GM19043 (cell line): ENCODE results near the gene SH3GLB1.

ENCODE experiments used
- ATAC-seq: cut with Tn5 transposase; IDR thresholded peaks from one replicate; pipeline ENCODE4 v1.9.1; 2021; ENCODE audit warnings: low read depth; ENCODE audit not compliant: unreplicated experiment

Gene SH3GLB1

DNA sequence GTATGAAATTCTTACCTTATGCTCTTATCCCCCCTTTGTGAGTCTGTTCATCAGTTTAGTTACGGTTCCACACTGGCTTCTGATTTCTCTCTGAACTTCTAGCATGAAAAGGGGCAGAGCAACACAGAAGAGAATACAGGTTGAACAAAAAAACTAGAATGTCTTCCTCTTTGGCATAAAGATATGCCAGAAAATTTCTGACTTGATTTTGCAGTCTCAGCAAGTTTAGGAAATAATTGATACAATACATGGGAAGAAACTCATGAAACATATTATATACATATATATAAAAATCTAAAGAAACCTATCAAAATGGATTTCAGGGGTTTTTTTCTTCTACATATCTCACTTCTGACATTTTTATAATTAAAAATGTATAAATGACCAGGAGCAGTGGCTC is 27.0 kb downstream of the SH3GLB1 start:
- no peak for ATAC-seq

DNA sequence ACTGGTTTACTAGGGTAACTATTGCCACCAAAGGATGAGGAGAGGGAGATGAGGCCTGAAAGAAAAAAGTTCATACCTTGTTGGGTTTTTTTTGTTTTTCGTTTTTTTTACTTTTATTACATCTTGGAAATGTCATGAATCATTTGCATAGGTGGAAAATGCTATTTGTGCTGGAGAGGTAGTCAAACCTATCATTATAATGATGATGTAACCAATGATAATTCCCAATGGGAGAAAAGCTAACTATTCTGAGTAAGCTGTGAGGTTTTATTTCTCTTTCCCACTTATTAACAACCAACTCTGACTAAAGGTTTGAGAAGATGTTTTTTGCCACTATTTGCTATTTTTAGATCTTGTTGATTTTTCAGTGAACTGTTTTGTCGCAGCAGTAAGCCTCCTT is 29.0 kb downstream of the SH3GLB1 start:
- no peak for ATAC-seq

DNA sequence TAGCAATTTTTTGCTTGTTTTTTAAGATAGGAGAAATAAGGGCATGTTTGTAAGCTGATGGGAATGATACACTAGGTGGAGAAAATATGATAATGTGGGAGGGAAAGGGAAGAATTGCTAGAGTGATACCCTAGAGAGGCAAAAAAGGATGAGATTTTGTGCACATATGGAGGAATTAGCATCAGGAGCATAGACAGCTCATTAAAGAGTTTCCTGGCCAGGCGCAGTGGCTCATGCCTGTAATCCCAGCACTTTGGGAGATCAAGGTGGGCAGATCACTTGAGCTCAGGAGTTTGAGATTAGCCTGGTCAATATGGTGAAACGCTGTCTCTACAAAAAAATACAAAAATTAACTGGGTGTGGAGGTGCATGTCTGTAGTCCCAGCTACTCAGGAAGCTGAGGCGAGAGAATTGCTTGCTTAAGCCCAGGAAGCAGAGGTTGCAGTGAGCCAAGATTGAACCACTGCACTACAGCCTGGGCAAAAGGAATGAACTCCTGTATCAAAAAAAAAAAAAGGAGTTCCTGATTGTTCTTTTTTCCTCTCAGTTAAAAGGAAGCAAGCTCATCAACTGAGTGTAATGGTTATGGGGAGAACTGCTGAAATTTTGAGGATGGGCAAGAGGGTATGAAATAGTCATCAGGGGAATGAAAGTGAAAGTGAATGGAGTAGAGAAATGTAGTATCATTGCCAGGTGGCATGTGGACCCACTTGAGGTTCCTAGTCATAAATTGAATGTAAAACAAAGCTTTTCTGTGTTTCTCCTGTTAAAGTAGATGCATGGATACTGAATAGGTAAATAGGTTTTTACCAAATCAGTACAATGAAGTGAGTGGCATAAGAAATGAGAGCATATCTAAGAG is 35.5 kb downstream of the SH3GLB1 start:
- ATAC-seq, result peak; percentile 77

DNA sequence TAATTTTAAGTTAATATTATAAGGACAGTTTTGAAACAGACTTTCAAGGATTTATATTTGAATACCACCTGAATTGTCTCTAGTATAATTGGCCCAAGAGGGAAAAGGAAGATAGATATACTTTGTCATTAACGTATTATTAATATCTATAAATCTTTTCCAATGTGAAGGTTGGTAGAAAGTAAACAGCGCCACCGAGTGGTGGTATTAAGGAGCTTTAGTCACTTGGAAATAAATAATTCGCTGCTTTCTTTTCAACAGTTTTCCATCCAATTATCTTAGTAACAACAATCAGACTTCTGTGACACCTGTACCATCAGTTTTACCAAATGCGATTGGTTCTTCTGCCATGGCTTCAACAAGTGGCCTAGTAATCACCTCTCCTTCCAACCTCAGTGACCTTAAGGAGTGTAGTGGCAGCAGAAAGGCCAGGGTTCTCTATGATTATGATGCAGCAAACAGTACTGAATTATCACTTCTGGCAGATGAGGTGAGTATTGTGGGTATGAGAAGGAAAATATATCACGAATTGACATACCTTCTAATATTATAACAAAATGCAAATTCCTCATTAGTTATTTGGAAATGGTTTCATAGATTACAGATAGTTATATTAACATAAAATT is 37.7 kb downstream of the SH3GLB1 start:
- no peak for ATAC-seq

DNA sequence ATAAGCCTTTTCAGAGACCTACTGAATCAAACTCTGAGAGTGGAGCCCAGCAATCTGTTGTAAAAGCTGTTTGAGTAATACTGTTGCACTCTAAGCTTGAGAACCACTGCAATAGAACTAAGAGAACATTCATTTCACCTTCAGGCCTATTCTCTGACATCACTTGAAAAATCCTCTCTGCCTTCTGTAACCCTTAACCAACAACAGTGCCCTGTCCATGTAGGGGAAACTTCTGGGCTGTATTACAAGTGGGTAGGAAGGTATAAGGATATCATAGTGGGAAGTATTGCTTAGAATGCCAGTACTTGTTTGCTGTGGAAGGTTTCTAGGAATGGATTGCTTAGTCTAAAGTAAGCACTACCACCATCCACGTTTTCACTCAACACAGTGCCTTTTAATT is 42.9 kb downstream of the SH3GLB1 start:
- ATAC-seq, result no peak

DNA sequence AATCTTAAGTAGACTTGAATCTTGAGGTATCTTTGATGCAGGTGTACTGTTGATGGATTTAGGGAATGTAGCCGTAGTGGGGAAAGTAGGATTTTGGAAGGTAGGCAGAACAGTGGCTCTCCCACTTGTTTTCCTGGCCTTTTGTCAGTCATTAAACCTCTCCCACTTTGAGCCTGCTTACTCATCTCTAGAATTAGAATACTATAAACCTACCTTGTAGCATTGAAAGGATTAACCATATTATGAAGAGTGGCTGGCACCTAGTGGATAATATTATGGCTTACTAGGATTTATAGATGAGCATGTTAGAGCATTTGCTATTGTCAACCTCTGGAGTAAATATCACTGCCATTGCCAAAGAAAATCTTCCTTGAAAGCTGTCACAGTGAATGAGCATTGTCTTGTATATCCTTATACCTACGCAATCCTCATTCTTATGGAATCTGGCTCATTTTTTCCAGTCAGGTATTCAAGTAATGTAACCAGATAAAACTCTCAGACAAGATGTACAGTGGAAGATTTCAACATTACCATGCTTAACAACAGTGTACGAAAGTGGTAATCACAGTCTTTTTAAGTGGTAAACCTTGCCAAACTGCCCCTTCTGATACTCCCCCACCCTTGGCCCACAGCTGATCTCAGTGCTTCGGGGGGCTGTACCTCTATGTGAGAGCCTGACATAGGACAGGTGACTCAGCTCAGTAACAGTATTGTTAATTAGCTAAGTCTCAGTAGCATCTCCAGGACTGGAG is 44.4 kb downstream of the SH3GLB1 start:
- ATAC-seq, result no peak

DNA sequence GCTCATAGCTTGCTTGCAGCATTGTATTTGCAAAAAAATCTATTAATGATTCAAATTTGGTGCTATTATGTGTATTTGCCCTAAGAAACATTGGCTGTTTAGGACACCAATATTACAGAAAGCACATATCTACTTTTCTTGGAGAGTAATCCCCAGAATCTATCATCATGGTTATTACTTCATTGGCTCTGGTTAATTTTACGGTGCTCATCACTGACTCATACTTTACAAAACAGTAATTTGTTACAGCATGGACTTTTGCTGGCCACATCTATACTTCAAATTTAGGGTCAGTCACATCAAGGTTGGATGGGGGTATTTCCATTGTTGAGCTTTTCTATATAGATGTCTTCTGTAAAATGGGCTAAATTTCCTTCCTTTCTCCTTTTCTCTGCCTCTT is 45.7 kb downstream of the SH3GLB1 start:
- ATAC-seq, result no peak

DNA sequence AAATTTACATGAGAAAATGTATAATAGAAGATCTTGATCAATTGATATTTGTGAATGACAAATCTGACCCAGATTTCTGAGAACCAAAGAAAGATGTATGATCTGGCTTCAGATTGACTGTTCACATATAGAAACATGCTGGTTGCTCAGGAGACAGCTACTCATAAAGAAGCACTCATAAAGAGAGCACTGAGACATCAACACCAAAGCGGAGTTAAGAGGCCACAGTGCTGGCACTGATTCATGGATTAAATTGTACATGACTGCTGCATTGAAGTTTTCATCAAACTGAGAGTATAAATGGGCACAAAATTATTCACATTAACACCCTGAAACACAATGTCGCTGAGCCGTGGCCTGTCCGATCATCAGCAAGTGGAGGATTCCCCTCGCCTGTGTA is 46.2 kb downstream of the SH3GLB1 start:
- no peak for ATAC-seq

DNA sequence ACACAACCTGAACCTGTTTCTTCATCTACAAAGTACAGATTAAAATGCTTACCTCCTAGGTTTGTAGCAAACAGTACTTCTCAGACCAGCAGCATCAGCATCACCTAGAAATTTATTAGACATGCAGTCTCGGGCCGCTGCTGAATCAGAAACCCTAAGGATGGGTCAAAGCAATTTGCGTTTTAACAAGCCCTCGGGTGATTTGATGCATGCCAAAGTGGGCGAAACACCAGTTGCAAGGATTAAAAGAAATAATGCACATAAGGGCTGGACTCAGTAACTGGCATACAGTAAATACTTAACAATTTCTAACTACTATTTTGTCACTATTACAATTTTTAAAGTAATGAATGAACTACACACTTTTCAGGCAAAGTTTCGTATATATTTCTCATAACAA is 47.5 kb downstream of the SH3GLB1 start:
- no peak for ATAC-seq

DNA sequence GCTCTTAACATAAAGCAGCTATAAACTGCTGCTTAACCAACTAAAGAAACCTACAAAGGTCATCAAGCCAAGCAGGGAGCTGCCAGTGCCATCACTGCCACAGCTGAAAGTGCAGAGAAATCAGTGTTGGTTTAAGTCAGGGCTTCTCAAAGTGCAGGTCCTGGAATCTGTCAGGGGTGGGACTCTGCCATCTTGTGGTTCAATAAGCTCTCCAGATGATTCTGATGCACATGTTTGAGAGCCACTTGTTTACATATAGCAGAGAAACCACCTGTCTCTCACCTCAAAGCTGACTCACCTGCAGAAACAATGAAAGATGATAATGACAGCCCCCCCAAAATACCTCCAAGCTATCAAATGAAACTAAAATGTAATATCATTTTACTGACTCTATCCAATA is 49.3 kb downstream of the SH3GLB1 start:
- no peak for ATAC-seq

DNA sequence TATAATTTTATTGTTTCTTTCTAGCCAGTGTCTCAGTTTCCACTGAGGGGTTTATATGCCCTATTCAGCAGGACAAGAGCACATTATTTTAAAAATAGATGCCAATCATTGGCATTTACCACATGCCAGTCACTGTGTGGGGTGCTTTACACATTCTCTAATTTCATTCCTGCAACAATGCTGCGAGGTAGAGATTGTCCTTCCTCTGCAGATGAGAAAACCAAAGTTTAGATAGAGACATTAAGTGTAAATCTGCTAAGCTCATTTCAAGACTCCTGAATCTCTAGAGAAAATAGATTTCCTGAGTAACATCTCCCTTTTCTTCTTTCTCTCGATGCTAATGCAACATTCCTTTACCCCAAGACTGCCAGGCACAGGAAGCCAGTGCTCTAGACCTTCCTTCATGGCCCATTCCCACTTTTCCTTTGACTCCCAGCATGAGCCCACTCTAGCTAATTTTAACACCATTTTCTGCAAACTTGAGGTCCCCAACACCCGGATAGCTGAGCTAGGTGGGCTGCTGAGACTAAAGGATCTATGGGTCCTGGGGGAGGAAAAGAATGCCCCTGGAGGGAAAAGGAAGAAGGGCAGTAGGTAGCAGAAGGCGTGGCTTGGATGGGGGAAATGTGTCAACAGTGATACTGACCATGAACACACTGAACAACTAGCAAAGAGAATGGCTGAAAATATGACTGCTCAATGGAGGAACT is 50.0 kb downstream of the SH3GLB1 start:
- no peak for ATAC-seq

DNA sequence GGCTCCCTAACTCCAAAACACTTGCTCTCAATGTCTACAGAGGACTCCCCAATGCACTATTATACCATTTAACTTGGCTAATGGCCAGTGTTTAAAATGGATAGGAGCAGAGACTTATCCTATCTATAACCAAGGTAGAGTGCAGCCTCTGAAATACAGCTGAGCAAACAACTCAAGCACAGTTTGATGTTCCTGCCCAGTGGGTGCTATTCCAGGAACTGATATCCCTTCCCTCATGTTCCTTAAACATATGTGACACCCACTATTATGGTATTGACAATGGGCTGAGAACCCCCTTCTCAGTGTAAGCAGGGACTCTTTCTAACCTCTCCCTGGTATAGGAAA is 51.7 kb downstream of the SH3GLB1 start:
- ATAC-seq, result no peak

DNA sequence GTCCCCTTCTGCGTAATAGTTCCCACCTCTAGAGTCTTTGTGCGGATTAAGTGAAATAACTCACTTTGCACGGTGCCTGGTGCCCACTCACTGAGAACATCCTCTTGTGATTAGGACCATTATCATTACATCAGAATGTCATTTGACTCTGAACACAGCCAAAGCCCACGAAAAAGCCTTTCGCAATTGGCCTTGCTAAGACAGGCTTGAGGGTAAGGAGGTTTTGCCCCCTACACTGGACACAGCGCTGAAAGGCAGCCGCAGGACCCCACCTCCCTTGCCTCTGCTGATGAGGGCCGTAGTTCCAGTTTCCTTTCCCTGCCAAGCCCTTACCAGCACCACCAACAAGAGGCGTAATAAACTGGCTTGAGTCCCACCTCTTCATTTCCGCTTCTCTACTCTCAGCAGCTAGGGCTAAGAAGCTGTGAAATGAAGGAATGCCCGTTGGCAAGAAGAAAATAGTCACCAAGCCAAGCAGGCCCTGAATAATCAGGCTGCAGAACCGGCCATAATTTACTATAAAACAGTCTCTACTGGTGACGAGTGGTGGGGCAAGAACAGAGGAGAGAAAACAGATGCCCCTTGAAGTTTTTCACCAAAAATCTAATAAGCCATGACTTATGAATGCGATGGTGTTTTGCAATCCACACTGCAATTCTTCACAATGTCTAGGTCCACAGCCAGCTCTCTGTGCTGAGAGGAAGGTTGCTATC is 53.1 kb downstream of the SH3GLB1 start:
- ATAC-seq, result no peak

DNA sequence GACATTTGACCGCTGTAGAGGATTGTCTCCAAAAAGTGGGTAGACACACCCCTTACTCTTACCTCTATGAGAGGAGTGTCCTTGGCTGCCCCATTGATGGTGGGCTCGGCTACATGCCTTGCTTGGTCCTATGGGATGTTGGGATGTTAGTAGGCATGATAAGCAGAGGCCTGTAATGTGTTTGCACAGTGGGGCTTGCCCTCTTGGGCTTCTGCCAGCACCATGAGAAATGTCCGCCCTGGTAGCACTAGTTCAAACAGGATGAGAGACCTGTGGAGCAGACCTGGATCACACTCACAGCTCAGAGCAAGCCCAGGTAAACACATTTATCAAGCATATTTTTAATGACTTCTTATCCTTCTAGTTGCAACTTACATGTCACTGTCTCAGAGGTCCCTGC is 54.2 kb downstream of the SH3GLB1 start:
- ATAC-seq, result no peak

DNA sequence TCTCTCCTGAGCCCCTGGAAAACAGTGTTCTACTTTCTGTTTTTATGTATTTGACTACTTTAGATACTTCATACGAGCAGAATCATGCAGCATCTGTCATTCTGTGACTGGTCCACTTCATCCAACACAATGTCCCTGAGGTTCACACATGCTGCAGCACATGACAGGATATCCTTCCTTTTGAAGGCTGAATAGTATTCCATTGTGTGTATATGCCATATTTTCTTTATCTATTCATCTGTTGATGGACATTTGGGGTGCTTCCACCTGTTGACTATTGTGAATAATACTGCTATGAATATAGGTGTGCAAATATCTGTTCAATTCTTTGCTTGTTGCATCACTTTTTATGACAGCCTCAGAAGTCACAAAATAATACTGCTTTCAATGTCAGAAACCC is 55.8 kb downstream of the SH3GLB1 start:
- no peak for ATAC-seq

DNA sequence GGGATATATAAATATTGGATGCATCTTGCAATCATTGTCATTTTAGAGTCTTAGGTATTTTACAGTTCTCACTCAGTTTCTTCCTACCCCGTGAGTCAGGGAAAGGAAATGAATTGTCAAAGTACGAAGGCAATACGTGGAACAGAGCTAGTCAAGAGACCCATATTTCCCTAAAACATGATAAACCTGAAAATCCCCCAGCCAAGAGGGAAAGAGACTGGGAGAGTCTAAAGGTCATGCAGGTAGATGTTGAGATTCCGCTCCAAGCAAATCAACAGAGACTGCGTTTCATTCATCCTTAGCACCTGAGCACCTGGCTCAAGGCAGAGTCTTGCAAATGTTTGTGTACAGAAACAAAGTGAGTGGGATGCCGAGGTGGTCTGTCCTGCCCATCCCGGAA is 58.0 kb downstream of the SH3GLB1 start:
- ATAC-seq, result no peak

DNA sequence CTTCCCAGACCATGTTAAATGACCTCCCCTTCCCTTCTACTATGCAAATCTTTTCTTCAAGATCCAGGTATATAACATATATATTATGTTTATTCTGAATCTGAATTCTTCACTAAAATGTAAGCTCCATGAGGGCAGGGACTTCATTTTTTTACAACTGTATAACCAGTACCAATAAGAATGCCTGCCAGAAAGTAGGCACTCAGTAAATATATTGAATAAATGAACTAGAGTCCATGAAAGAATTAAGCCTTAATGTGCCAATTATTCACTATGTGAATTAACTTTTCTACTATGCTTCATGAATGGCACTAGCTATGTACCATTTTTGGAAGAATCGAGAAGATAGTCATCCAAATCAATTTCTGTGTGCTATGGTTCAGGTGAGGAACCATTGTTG is 60.1 kb downstream of the SH3GLB1 start:
- ATAC-seq, result no peak

DNA sequence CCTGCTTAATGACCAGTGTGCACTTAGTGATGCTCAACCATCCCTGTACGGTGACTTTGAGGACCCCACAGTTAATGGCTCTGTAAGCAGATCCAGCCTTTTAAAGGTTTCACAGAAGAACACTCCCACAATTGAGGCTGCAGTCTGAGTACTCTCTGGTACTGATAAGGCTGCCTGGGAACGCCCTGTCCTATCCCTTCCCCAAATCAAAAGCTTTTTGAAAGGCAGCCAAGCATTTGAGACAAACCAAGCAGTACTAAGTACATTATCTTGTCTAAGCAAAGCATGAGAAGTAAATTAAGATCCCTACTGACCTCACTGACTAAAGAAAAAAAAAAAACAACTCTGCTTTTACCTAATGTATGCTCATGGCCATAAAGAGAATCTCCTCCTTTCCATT is 60.7 kb downstream of the SH3GLB1 start:
- no peak for ATAC-seq

DNA sequence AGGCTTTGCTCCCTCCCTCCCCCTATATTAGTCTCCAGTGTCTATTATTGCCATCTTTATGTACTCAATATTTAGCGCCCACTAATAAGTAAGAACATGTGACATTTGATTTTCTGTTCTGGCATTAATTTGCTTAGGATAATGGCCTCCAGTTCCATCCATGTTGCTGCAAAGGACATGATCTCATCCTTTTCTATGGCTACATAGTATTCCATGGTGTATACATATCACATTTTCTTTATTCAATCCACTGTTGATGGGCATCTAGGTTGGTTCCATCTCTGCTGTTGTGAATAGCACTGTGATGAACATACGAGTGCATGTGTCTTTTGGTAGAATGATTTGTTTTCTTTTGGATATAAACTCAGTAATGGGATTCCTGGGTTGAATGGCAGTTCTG is 61.3 kb downstream of the SH3GLB1 start:
- ATAC-seq, result no peak

DNA sequence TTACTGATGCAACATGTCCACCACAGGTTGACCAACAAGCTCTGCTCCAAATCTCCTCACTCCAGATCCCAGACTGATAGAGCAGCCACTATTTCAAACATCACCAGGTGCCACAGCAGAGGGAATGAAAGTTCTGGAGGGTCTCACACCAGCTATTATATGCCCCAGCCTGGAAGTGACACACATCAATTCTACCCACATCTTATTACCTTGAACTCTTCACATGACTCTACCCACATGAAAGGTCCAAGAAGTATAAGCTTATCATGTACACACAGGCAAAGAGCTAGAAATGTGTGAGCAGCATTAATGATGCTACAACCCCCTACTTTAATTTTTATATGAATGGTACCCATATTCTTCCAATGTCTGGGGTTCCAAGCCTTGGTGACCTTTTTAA is 64.2 kb downstream of the SH3GLB1 start:
- ATAC-seq, result no peak

DNA sequence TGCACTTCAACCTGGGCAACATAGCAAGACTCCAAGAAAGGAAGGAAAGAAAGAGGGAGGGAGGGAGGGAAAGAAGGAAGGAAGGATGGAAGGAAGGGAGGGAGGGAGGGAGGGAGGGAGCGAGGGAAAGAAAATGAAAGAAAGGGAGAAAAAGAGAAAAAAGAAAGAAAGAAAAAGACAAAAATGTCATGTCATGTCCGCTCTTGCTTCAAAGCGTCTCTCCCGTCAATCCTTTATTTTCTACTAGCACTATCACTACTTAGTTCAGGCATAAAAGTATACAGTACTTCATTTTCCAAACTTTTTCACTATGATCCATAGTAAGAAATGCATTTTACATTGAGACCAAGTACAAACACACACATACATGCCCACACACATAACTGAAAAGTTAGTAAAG is 64.7 kb downstream of the SH3GLB1 start:
- ATAC-seq, result no peak
